Fibroblast of villous mesenchyme (primary cell): Measurements from ENCODE around the gene ERBB4. TPM values are rescaled to one million over a fixed set of nuclear protein-coding genes. Genes with fewer than 3 reads are reported as not detected.

ENCODE experiments used
- DNase-seq: peaks from one replicate; pipeline ENCODE4 v3.0.0-alpha.2; 2010; ENCODE audit warnings: low read depth
- H3K4me3 ChIP-seq: 2 replicates; pipeline ENCODE4 v1.5.1; 2011; ENCODE audit warnings: low read depth, mild to moderate bottlenecking, low read length
- total RNA-seq: library from RNA; depleted of rRNA; stranded (reverse); fragments of >200 nt; gene quantifications from 2 replicates; pipeline ENCODE4 v1.2.3, GENCODE V29; 2012
- TF ChIP-seq, protein P1 (sequence below): IDR thresholded peaks from 2 replicates; pipeline ENCODE4 v1.5.1; 2012; ENCODE audit warnings: low read depth, mild to moderate bottlenecking, low read length; ENCODE audit not compliant: insufficient read depth

ERBB4 gene
- total RNA-seq, 1 donor = under 0.01 TPM

GRCh38 chr2:212034841-212035585 is 503.6 kb downstream of the ERBB4 start:
- no peak overlapping the region for H3K4me3 ChIP-seq
- TF ChIP-seq, protein P1, sequence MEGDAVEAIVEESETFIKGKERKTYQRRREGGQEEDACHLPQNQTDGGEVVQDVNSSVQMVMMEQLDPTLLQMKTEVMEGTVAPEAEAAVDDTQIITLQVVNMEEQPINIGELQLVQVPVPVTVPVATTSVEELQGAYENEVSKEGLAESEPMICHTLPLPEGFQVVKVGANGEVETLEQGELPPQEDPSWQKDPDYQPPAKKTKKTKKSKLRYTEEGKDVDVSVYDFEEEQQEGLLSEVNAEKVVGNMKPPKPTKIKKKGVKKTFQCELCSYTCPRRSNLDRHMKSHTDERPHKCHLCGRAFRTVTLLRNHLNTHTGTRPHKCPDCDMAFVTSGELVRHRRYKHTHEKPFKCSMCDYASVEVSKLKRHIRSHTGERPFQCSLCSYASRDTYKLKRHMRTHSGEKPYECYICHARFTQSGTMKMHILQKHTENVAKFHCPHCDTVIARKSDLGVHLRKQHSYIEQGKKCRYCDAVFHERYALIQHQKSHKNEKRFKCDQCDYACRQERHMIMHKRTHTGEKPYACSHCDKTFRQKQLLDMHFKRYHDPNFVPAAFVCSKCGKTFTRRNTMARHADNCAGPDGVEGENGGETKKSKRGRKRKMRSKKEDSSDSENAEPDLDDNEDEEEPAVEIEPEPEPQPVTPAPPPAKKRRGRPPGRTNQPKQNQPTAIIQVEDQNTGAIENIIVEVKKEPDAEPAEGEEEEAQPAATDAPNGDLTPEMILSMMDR = no peak
- no peak for DNase-seq

GRCh38 chr2:212033888-212034287 is 504.7 kb downstream of the ERBB4 start:
- TF ChIP-seq, protein P1 = no peak

GRCh38 chr2:212032536-212033219 is 505.9 kb downstream of the ERBB4 start:
- peak; percentile 25 for DNase-seq
- TF ChIP-seq, protein P1 = no peak
- no peak overlapping the region for H3K4me3 ChIP-seq

More at GRCh38 chr2:212033888-212034287, 504.7 kb downstream of the ERBB4 start:
- DNase-seq = no peak
- H3K4me3 ChIP-seq = no peak overlapping the region

DNA sequence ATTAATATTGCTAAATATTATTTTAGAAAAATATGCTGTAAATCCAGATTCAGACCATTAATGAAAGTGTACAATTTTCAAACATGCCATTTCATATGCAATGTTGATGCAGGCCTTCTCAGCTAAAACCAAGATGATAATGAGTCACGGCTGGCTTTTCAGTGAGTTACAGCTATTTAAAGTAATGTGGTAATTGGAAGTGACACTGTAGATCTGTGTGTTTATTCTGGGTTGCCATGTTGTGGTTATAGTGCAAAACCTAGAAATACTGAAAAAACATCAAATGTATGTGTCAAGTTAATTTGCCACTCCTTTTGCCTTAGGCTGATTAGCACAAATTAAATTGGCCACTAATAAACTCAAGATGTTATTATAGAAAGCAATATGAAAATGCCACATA is 506.6 kb downstream of the ERBB4 start:
- TF ChIP-seq, protein P1 = no peak
- no peak overlapping the region for H3K4me3 ChIP-seq
- DNase-seq = peak; percentile 33

- no peak overlapping the region for H3K4me3 ChIP-seq
- DNase-seq = no peak
- TF ChIP-seq, protein P1 = no peak
Measured at GRCh38 chr2:212030709-212031108, 507.9 kb downstream of the ERBB4 start.

- no peak for DNase-seq
- TF ChIP-seq, protein P1 = no peak
- H3K4me3 ChIP-seq = no peak overlapping the region
Measured at GRCh38 chr2:212028798-212029394, 509.7 kb downstream of the ERBB4 start.
